ENCODE results near the gene SALL3. TPM values are rescaled to one million over a fixed set of nuclear protein-coding genes. Genes with fewer than 3 reads are reported as not detected.

The SALL3 gene
- total and polyA plus RNA-seq, 2 of the 8 experiments (the other 6 are each of a cell fraction or from before 2014, with no cell fraction given), result 10.5 to 46.4 TPM

DNA sequence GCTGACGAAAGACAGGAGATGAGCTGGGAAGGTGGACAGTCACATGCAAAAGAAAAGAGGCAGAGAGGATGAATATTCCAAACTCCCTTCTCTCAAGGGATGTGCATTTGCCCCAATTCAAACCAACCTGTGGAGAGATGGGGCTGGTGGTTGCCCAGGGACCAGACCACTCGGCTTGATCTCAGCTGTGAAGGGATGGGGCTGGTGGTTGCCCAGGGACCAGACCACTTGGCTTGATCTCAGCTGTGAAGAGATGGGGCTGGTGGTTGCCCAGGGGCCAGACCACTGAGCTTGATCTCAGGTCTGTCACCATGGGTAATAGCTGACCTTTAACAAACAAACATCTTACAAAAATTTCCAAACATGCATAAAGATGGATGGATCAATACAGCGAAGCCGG is 42.5 kb upstream of the SALL3 start (continued):
- TF ChIP-seq, protein P1, sequence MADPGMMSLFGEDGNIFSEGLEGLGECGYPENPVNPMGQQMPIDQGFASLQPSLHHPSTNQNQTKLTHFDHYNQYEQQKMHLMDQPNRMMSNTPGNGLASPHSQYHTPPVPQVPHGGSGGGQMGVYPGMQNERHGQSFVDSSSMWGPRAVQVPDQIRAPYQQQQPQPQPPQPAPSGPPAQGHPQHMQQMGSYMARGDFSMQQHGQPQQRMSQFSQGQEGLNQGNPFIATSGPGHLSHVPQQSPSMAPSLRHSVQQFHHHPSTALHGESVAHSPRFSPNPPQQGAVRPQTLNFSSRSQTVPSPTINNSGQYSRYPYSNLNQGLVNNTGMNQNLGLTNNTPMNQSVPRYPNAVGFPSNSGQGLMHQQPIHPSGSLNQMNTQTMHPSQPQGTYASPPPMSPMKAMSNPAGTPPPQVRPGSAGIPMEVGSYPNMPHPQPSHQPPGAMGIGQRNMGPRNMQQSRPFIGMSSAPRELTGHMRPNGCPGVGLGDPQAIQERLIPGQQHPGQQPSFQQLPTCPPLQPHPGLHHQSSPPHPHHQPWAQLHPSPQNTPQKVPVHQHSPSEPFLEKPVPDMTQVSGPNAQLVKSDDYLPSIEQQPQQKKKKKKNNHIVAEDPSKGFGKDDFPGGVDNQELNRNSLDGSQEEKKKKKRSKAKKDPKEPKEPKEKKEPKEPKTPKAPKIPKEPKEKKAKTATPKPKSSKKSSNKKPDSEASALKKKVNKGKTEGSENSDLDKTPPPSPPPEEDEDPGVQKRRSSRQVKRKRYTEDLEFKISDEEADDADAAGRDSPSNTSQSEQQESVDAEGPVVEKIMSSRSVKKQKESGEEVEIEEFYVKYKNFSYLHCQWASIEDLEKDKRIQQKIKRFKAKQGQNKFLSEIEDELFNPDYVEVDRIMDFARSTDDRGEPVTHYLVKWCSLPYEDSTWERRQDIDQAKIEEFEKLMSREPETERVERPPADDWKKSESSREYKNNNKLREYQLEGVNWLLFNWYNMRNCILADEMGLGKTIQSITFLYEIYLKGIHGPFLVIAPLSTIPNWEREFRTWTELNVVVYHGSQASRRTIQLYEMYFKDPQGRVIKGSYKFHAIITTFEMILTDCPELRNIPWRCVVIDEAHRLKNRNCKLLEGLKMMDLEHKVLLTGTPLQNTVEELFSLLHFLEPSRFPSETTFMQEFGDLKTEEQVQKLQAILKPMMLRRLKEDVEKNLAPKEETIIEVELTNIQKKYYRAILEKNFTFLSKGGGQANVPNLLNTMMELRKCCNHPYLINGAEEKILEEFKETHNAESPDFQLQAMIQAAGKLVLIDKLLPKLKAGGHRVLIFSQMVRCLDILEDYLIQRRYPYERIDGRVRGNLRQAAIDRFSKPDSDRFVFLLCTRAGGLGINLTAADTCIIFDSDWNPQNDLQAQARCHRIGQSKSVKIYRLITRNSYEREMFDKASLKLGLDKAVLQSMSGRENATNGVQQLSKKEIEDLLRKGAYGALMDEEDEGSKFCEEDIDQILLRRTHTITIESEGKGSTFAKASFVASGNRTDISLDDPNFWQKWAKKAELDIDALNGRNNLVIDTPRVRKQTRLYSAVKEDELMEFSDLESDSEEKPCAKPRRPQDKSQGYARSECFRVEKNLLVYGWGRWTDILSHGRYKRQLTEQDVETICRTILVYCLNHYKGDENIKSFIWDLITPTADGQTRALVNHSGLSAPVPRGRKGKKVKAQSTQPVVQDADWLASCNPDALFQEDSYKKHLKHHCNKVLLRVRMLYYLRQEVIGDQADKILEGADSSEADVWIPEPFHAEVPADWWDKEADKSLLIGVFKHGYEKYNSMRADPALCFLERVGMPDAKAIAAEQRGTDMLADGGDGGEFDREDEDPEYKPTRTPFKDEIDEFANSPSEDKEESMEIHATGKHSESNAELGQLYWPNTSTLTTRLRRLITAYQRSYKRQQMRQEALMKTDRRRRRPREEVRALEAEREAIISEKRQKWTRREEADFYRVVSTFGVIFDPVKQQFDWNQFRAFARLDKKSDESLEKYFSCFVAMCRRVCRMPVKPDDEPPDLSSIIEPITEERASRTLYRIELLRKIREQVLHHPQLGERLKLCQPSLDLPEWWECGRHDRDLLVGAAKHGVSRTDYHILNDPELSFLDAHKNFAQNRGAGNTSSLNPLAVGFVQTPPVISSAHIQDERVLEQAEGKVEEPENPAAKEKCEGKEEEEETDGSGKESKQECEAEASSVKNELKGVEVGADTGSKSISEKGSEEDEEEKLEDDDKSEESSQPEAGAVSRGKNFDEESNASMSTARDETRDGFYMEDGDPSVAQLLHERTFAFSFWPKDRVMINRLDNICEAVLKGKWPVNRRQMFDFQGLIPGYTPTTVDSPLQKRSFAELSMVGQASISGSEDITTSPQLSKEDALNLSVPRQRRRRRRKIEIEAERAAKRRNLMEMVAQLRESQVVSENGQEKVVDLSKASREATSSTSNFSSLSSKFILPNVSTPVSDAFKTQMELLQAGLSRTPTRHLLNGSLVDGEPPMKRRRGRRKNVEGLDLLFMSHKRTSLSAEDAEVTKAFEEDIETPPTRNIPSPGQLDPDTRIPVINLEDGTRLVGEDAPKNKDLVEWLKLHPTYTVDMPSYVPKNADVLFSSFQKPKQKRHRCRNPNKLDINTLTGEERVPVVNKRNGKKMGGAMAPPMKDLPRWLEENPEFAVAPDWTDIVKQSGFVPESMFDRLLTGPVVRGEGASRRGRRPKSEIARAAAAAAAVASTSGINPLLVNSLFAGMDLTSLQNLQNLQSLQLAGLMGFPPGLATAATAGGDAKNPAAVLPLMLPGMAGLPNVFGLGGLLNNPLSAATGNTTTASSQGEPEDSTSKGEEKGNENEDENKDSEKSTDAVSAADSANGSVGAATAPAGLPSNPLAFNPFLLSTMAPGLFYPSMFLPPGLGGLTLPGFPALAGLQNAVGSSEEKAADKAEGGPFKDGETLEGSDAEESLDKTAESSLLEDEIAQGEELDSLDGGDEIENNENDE (IDR thresholded peaks at IDR 0.05; ENCODE audit: insufficient replicate concordance, low read length), result no peak
- TF ChIP-seq JUN (IDR thresholded peaks at IDR 0.05; ENCODE audit: low read depth, low read length) (no peak), SUZ12 (IDR thresholded peaks at IDR 0.05; ENCODE audit: low read length) (no peak), GABPA (IDR thresholded peaks at IDR 0.05; ENCODE audit: borderline replicate concordance, insufficient read depth, low read length) (no peak), NANOG (IDR thresholded peaks at IDR 0.05; ENCODE audit: insufficient read depth, low read depth, low read length, poor library complexity, severe bottlenecking) (no peak), KDM4A (IDR thresholded peaks at IDR 0.05; ENCODE audit: low read depth, low read length, severe bottlenecking) (no peak), SIX5 (IDR thresholded peaks at IDR 0.05; ENCODE audit: low read depth, low read length) (no peak), EP300 (IDR thresholded peaks at IDR 0.05; ENCODE audit: borderline replicate concordance in 1 of 2, low read depth in 2 of 2, low read length in 2 of 2) (no peak), SP1 (IDR thresholded peaks at IDR 0.05; ENCODE audit: low read depth, low read length) (no peak)
- TF ChIP-seq, protein P2, sequence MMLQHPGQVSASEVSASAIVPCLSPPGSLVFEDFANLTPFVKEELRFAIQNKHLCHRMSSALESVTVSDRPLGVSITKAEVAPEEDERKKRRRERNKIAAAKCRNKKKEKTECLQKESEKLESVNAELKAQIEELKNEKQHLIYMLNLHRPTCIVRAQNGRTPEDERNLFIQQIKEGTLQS (IDR thresholded peaks at IDR 0.05; ENCODE audit: insufficient read depth, low read depth, low read length), result no peak

Measured in H1 (cell line).